ENCODE results near the gene SEMA6B. TPM values are rescaled to one million over a fixed set of nuclear protein-coding genes. Genes with fewer than 3 reads are reported as not detected.

SEMA6B gene
- total and polyA plus RNA-seq, 2 of the 4 experiments (the other 2 are of a cell fraction), result 0.18 to 0.72 TPM

GRCh38 chr19:4502282-4503131 lies 57.0 kb downstream of the SEMA6B start (continued):
- TF ChIP-seq SMC3 (IDR thresholded peaks at IDR 0.05; ENCODE audit: low read depth, low read length), result no peak

GRCh38 chr19:4501691-4502090 lies 57.8 kb downstream of the SEMA6B start:
- no peak overlapping the region for H3K27ac ChIP-seq (ENCODE audit: insufficient read depth, low read length)
- BruUV-seq (replicated peaks), result no TSS peak
- H3K9ac ChIP-seq (ENCODE audit: low read depth, low read length), result no peak overlapping the region
- ATAC-seq (ENCODE audit: low read depth) (no peak), DNase-seq (no peak)
- intact Hi-C loops (cut with micrococcal nuclease) (no loop called here), in situ Hi-C loops (cut with MboI; ENCODE audit: low sequenced_read_pairs) (no loop called here), dilution Hi-C loops (cut with HindIII; ENCODE audit: low sequenced_read_pairs, unreplicated experiment) (no loop called here)
- no peak overlapping the region for H3K4me2 ChIP-seq (ENCODE audit: low read depth, low read length)
- no peak overlapping the region for H4K91ac ChIP-seq (ENCODE audit: insufficient read depth, low read depth, low read length)
- H2BK120ac ChIP-seq (ENCODE audit: low read depth, low read length), result no peak overlapping the region
- H3K4me3 ChIP-seq (ENCODE audit: insufficient read depth, low read depth, low read length), result no peak overlapping the region
- peaks cover 0 to 1% of the 10 kb centered on the region in 2 experiments; a peak in 1 of 4 replicates for H3K79me1 ChIP-seq (ENCODE audit: low read depth in 1 of 2, low read length in 2 of 2)
- H4K8ac ChIP-seq (ENCODE audit: low read depth in 2 of 2, low read length in 2 of 2), result no peak overlapping the region
- H2AFZ ChIP-seq (replicated peaks; ENCODE audit: low read length, poor library complexity), result no peak overlapping the region
- no peak overlapping the region for H3K14ac ChIP-seq (replicated peaks; ENCODE audit: low read depth, low read length)
- TF ChIP-seq CEBPB (IDR thresholded peaks at IDR 0.05; ENCODE audit: low read depth, low read length) (no peak), RCOR1 (IDR thresholded peaks at IDR 0.05; ENCODE audit: insufficient replicate concordance, low read length) (no peak), RFX5 (IDR thresholded peaks at IDR 0.05; ENCODE audit: low read depth, low read length) (no peak), MAFK (IDR thresholded peaks at IDR 0.05; ENCODE audit: low read depth, low read length) (no peak), USF2 (IDR thresholded peaks at IDR 0.05; ENCODE audit: low read depth, low read length) (no peak), MAZ (IDR thresholded peaks at IDR 0.05; ENCODE audit: borderline replicate concordance, low read depth, low read length) (no peak), BHLHE40 (IDR thresholded peaks at IDR 0.05; ENCODE audit: low read depth, low read length) (no peak), MXI1 (IDR thresholded peaks at IDR 0.05; ENCODE audit: borderline replicate concordance, low read depth, low read length) (no peak), POLR2A (IDR thresholded peaks at IDR 0.05; ENCODE audit: low read depth, low read length) (no peak), NFE2L2 (IDR thresholded peaks at IDR 0.05; ENCODE audit: low read depth, low read length) (no peak), RAD21 (IDR thresholded peaks at IDR 0.05; ENCODE audit: low read length) (no peak), CTCF (conservative IDR thresholded peaks at IDR 0.05; ENCODE audit: low read depth, low read length) (no peak)
- no peak overlapping the region for H3K23ac ChIP-seq (ENCODE audit: low read depth, low read length)
- no peak overlapping the region for H2BK5ac ChIP-seq (ENCODE audit: low read depth, low read length, poor library complexity, severe bottlenecking)
- H2BK15ac ChIP-seq (ENCODE audit: low read depth, low read length), result no peak overlapping the region
- no peak overlapping the region for H2BK20ac ChIP-seq (ENCODE audit: low read depth, low read length)
- no peak overlapping the region for H2AK9ac ChIP-seq (replicated peaks; ENCODE audit: low read depth, low read length, poor library complexity)
- H3K4me1 ChIP-seq (ENCODE audit: control insufficient read depth, insufficient read depth, low read length), result peaks cover 3% of the 10 kb centered on the region
- no peak overlapping the region for H3K4ac ChIP-seq (ENCODE audit: low read depth, low read length)
- POLR2A ChIA-PET (ENCODE audit: unreplicated experiment), result no interaction called here
- CTCF ChIA-PET, result interaction anchor here (0.7 kb wide), 1 partner anchor 32 kb away, joined by 3 read pairs; no protein-coding TSS in a partner anchor
- no peaks in the 10 kb centered on the region for H3K27me3 ChIP-seq (ENCODE audit: control insufficient read depth, insufficient read depth, low read length)
- 93% methylated on average over 10 of the region's 25 CpGs; no CpG with 5 or more reads in 1 of the 2 experiments for WGBS, 2 experiments (ENCODE audit: extremely low coverage in 2 of 2, insufficient read length in 1 of 2)
- H2AK5ac ChIP-seq (ENCODE audit: low read depth, low read length), result no peak overlapping the region
- H4K5ac ChIP-seq (ENCODE audit: low read depth, low read length), result no peak overlapping the region
- H3K36me3 ChIP-seq (ENCODE audit: control insufficient read depth, insufficient read depth, low read length), result peaks cover 68% of the 10 kb centered on the region
- H4K20me1 ChIP-seq (ENCODE audit: insufficient read depth, low read length), result no peaks in the 10 kb centered on the region
- no peaks in the 10 kb centered on the region for H3K9me3 ChIP-seq (ENCODE audit: control insufficient read depth, insufficient read depth, low read length)
- H3K18ac ChIP-seq (ENCODE audit: low read depth, low read length), result no peak overlapping the region
- H3K56ac ChIP-seq (ENCODE audit: extremely low read depth, insufficient read depth, low read length), result no peak overlapping the region
- H3K9me1 ChIP-seq (ENCODE audit: insufficient read depth, low read length), result peaks cover 7% of the 10 kb centered on the region; the same call in 1 of the 2 replicates
